Lung microvascular endothelial cell (primary cell): ENCODE measurements around the gene PINK1. TPM values are rescaled to one million over a fixed set of nuclear protein-coding genes. Genes with fewer than 3 reads are reported as not detected.
A peak's percentile ranks its signal among the peaks of the same experiment; 100 is the strongest.
"Not testable (repeated sequence)": the region's sequence is repeated elsewhere in the genome, so short reads cannot be mapped to it uniquely, and the experiment has no call there.

Source experiments
- DNase-seq, 2 donors: peaks; one replicate each; pipeline versions ENCODE4 v3.0.0 to v3.0.0-alpha.2; 2010; ENCODE audit warnings: low read depth in 2 of 2
- total RNA-seq: library from RNA; depleted of rRNA; stranded (reverse); fragments of >200 nt; gene quantifications from 2 replicates; pipeline ENCODE4 v1.2.1, GENCODE V29; 2014

Gene PINK1
- 50.8 and 93.7 TPM in 2 replicates for total RNA-seq

GRCh38 chr1:20633190-20634064, at the start of gene PINK1:
TSS of gene PINK1 (plus strand) at chr1:20633458. CDS start at chr1:20633549, 91 bp downstream.
- peak; percentile 70 to 84 for DNase-seq

DNA sequence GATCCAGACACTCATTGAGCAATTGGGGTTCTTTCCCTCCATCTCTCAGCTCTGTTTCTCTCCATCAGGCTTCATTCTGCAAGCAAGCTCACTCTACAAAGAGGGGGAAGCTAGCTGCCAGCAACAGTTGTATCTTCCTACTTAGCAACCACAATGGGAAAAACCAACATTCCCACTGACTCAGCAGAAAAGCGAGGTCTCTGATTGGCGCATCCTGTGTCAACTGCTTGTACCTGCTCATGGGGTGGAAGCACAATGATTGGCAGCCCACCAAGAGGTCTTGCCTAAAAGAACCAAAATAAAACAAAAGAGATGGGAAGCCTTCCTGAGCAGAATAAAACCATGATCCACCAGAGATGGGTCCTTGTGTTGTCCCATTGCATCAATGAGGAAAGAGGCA, 48.4 kb upstream of the PINK1 start:
- peak in 1 of 2 donors; percentile 82 for DNase-seq

DNA sequence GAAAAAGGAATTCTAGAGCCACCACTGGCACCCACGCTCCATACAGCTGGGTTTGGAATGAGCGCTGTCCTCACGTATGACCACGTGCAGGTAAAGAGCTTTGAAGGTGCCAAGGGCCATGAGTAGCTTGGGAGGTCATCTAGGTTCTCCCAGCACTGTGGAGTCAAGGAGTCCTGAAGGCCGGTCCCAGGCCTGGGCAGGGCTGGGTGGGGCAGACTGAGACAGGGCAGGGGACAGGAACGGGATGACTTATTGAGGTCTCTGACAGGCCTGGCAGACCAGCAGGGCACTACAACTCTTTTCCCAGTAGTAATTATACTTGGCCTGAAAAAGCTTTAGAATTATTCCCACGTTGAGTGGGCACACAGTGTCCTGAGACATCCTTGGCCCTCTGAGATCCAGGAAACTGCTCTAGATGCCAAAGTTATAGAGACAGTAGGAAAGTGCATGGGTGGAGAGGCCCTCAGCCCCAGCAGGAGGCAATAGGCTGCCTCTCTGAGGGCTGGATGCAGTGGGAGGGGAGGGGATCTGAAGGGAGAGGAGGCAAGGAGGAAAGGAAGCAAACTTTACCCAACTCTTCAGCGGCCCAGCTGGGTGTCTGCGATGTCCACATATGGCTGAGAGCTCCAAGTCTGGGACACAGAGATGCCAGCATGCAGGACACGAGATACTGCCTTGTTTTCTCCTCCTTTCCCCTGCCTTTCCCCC, 46.2 kb upstream of the PINK1 start:
- no peak for DNase-seq

DNA sequence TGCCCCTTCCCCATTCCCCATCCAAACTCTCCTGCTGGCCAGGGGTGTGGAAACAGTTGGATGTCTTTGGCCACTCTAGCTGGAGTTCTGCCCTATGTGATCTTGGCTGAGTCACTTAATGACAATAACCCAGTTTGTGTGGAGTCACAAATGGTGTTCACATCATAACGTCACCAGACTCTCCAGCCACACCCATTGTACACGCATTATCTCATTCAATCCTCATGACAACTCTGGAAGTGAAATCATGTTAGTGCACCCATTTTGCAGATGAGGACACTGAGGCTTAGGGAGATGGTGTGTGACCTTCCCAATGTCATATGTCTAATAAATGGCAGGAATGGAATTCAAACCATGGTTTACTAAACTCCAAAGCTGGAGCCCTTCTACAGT, 45.6 kb upstream of the PINK1 start:
- peak; percentile 22 to 46 for DNase-seq

DNA sequence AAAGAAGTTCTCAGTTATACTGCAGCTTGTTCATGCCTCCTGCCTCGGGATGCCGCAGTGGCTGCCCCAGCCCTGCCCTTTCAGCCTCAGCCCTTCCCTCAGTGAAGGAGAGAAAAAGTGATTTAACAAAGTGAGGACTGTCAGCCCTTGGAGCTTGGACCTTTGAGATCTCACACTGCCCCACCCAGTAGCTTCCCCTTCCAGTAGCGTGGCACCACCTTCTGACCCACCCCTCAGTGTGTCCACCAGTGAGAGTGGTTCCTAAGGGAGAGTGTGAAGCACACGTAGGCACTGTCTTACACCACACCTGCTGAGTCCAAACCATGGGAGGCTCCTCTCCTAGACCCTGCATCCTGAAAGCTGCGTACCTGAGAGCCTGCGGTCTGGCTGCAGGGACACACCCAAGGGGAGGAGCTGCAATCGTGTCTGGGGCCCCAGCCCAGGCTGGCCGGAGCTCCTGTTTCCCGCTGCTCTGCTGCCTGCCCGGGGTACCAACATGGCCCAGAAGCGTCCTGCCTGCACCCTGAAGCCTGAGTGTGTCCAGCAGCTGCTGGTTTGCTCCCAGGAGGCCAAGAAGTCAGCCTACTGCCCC, 44.5 kb upstream of the PINK1 start, which contains the start of gene CDA:
Gene CDA (plus strand): TSS at position 464 of the 592 bp plus-strand sequence. CDS start 33 bp downstream, at position 497.
- peak; percentile 10 to 44 for DNase-seq

- DNase-seq: peak; percentile 48 to 84
Observed at GRCh38 chr1:20589331-20590278, 43.7 kb upstream of the PINK1 start.

DNA sequence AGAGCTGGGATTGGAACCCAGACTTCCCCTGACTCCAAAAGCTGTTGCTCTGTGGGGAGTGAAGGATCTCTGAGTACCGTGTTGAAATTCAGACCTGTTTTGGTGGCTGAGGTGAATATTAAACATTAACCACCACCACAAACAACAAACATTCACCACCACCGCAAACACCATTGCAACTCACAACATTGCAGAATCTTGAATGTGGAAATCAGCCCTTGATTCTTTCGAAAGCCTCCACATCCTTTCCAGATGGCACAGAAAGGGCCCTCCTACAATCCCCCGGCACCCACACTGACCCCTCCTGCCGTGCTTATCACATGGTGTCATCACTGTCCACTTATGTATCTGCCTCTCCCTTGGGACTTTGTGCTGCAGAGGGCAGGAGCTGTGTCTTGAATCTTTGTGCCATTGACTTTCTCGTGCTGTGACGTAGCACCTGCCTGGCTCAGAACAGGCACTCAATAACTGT, 42.9 kb upstream of the PINK1 start:
- no peak for DNase-seq

- no peak for DNase-seq
Observed at GRCh38 chr1:20593756-20594155, 39.5 kb upstream of the PINK1 start.

DNA sequence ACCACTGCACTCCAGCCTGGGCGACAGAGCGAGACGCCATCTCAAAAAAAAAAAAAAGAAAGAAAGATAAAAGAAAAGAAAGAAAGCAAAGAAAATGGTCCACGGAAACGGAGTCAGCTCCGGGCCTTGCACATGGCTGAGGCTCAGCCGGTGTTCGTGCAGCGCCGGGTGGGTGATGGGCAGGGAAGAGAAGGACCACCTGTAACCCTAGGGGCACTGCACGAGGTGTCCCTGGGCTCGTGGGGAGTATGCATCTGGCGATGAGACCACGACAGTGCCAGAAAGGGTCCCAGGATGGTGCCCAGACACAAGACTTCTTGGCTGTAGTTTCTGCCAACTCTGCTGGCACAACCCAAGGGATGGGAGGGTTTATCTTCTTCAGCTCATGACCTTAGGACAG, 38.5 kb upstream of the PINK1 start:
- no peak for DNase-seq

GRCh38 chr1:20596106-20596505, 37.2 kb upstream of the PINK1 start:
- no peak for DNase-seq

GRCh38 chr1:20597650-20598049, 35.6 kb upstream of the PINK1 start:
- peak in 1 of 2 donors; percentile 45 for DNase-seq

DNA sequence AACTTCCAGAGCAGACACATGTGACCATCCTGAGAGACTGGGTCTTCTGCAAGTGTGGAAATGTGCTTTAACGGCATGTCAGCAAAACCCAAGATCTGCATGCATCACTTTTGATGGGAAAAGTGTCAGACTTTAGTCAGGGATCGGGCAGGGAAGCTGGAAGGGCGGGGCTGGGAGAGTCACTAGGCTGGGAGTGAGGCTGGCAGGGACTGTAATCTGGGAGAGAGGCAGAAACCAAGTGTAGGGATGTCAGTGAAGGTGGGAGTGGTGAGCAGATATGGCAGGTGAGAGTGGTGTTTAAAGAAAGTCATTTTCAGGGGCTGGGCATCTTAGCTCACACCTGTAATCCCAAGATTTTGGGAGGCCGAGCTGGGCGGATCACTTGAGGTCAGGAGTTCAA, 33.1 kb upstream of the PINK1 start:
- DNase-seq: no peak

GRCh38 chr1:20601129-20601825, 32.0 kb upstream of the PINK1 start:
- peak in 1 of 2 donors; percentile 70 for DNase-seq

- DNase-seq: no peak
Observed at GRCh38 chr1:20602851-20603450, 30.3 kb upstream of the PINK1 start.

- peak in 1 of 2 donors; percentile 21 for DNase-seq
Observed at GRCh38 chr1:20603504-20604464, 29.5 kb upstream of the PINK1 start.

- no peak for DNase-seq
Observed at GRCh38 chr1:20604678-20605077, 28.6 kb upstream of the PINK1 start.

- DNase-seq: not testable (repeated sequence)
Observed at GRCh38 chr1:20606801-20607570, 26.3 kb upstream of the PINK1 start.

- no peak for DNase-seq
Observed at GRCh38 chr1:20609541-20609940, 23.7 kb upstream of the PINK1 start.
